ENCODE measurements around the gene TTBK1.
A peak's percentile ranks its signal among the peaks of the same experiment; 100 is the strongest.

The TTBK1 gene

GRCh38 chr6:43242908-43243663, at the start of gene TTBK1:
TSS of gene TTBK1 (plus strand) at chr6:43243481. CDS start at chr6:43246661, 3,180 bp downstream.
- DNase-seq = peak; percentile 43

GRCh38 chr6:43193929-43194328, 49.4 kb upstream of the TTBK1 start:
- no peak for DNase-seq

- no peak for DNase-seq
Measured at GRCh38 chr6:43196337-43196736, 46.9 kb upstream of the TTBK1 start.

GRCh38 chr6:43199912-43200311, 43.4 kb upstream of the TTBK1 start:
- no peak for DNase-seq

GRCh38 chr6:43200541-43200940, 42.7 kb upstream of the TTBK1 start:
- DNase-seq = no peak

- no peak for DNase-seq
Measured at GRCh38 chr6:43202451-43202850, 40.8 kb upstream of the TTBK1 start.

- DNase-seq = no peak
Measured at GRCh38 chr6:43203029-43203717, 40.1 kb upstream of the TTBK1 start.

- DNase-seq = no peak
Measured at GRCh38 chr6:43203718-43204095, 39.6 kb upstream of the TTBK1 start.

- DNase-seq = no peak
Measured at GRCh38 chr6:43204271-43205105, 38.8 kb upstream of the TTBK1 start.

- no peak for DNase-seq
Measured at GRCh38 chr6:43205849-43206248, 37.4 kb upstream of the TTBK1 start.

- DNase-seq = no peak
Measured at GRCh38 chr6:43207286-43207685, 36.0 kb upstream of the TTBK1 start.

GRCh38 chr6:43211955-43212354, 31.3 kb upstream of the TTBK1 start:
- no peak for DNase-seq

- no peak for DNase-seq
Measured at GRCh38 chr6:43213431-43213830, 29.9 kb upstream of the TTBK1 start.

GRCh38 chr6:43215066-43215465, 28.2 kb upstream of the TTBK1 start:
- no peak for DNase-seq

GRCh38 chr6:43216200-43216599, 27.1 kb upstream of the TTBK1 start:
- DNase-seq = no peak

GRCh38 chr6:43217351-43217750, 25.9 kb upstream of the TTBK1 start:
- no peak for DNase-seq

GRCh38 chr6:43219119-43219518, 24.2 kb upstream of the TTBK1 start:
- no peak for DNase-seq

- no peak for DNase-seq
Measured at GRCh38 chr6:43219814-43220213, 23.5 kb upstream of the TTBK1 start.

GRCh38 chr6:43220439-43220951, 22.8 kb upstream of the TTBK1 start:
- DNase-seq = no peak

GRCh38 chr6:43221046-43221972, 22.0 kb upstream of the TTBK1 start:
- no peak for DNase-seq

- no peak for DNase-seq
Measured at GRCh38 chr6:43222418-43223059, 20.7 kb upstream of the TTBK1 start.

- no peak for DNase-seq
Measured at GRCh38 chr6:43223175-43223574, 20.1 kb upstream of the TTBK1 start.

Data from NCI-H748 treated with DMSO at 0.1 percent for 48 hours (cell line).